WTC11 (cell line): ENCODE data around the gene CADM2. TPM values are rescaled to one million over a fixed set of nuclear protein-coding genes. Genes with fewer than 3 reads are reported as not detected.

Experiments
- ATAC-seq: fragments of 200-7000 bp; cut with Tn5 transposase; 2 replicates; pipeline ENCODE4 v1.10.0; 2021; ENCODE audit warnings: mild to moderate bottlenecking, moderate library complexity
- CTCF ChIA-PET: fragments of 300-600 bp; sonication (Branson Sonifier 250); formaldehyde crosslinking; loops from one replicate; lab custom pipeline; 2021; ENCODE audit warnings: antibody characterized with exemption; lab: Charles Lee
- POLR2A ChIA-PET: fragments of 350-600 bp; sonication (Branson Sonifier 250); formaldehyde crosslinking; loops from one replicate; lab custom pipeline; 2021; ENCODE audit warnings: antibody characterized with exemption; lab: Charles Lee
- DNase-seq: peaks from one replicate; pipeline ENCODE4 v3.0.0; 2021; ENCODE audit warnings: low spot score
- H3K27ac Mint-ChIP-seq: 2 replicates; pipeline ENCODE4 v1.8.0; 2021; ENCODE audit warnings: mixed read lengths
- H3K27me3 Mint-ChIP-seq: 2 replicates; pipeline ENCODE4 v1.8.0; 2021; ENCODE audit warnings: low read depth, mild to moderate bottlenecking, moderate library complexity, mixed read lengths
- H3K36me3 Mint-ChIP-seq: 2 replicates; pipeline ENCODE4 v1.8.0; 2021; ENCODE audit warnings: mixed read lengths
- H3K4me1 Mint-ChIP-seq: 2 replicates; pipeline ENCODE4 v1.8.0; 2022; ENCODE audit warnings: mixed read lengths
- H3K4me3 Mint-ChIP-seq: 2 replicates; pipeline ENCODE4 v1.8.0; 2021; ENCODE audit warnings: mild to moderate bottlenecking, moderate library complexity, mixed read lengths
- H3K9me3 Mint-ChIP-seq: 2 replicates; pipeline ENCODE4 v1.8.0; 2021; ENCODE audit warnings: mixed read lengths
- ARID4B ChIP-seq: sonication (generic); formaldehyde crosslinking; IDR thresholded peaks from 2 replicates; pipeline ENCODE4 v1.8.0; 2023; ENCODE audit warnings: missing genetic modification reagents, mild to moderate bottlenecking, borderline replicate concordance
- ATF1 ChIP-seq: sonication (generic); formaldehyde crosslinking; IDR thresholded peaks from 2 replicates; pipeline ENCODE4 v1.8.1; 2023; ENCODE audit warnings: mild to moderate bottlenecking, moderate library complexity, missing genetic modification reagents
- ELF4 ChIP-seq: sonication (generic); formaldehyde crosslinking; IDR thresholded peaks from 2 replicates; pipeline ENCODE4 v1.8.1; 2022; ENCODE audit warnings: low read depth, mild to moderate bottlenecking, moderate library complexity, missing genetic modification reagents
- ERG ChIP-seq: fragments of 250-450 bp; sonication (Bioruptor Pico); IDR thresholded peaks from 2 replicates; pipeline ENCODE4 v1.8.0; 2021; ENCODE audit warnings: mild to moderate bottlenecking
- GABPB1 ChIP-seq: sonication (generic); formaldehyde crosslinking; IDR thresholded peaks from 2 replicates; pipeline ENCODE4 v1.8.1; 2023; ENCODE audit warnings: mild to moderate bottlenecking, missing genetic modification reagents
- HMGA2 ChIP-seq: fragments of 250-450 bp; sonication (Bioruptor Pico); IDR thresholded peaks from 2 replicates; pipeline ENCODE4 v1.4.0; 2021; ENCODE audit warnings: mild to moderate bottlenecking, moderate library complexity
- MLX ChIP-seq: sonication (generic); formaldehyde crosslinking; IDR thresholded peaks from 2 replicates; pipeline ENCODE4 v1.8.1; 2023; ENCODE audit warnings: mild to moderate bottlenecking, missing genetic modification reagents, moderate library complexity
- RORB ChIP-seq: fragments of 250-450 bp; sonication (Bioruptor Pico); IDR thresholded peaks from 2 replicates; pipeline ENCODE4 v1.9.0; 2021; ENCODE audit warnings: mild to moderate bottlenecking
- TEAD4 ChIP-seq: sonication (generic); formaldehyde crosslinking; IDR thresholded peaks from 2 replicates; pipeline ENCODE4 v1.8.0; 2022; ENCODE audit warnings: mild to moderate bottlenecking, missing genetic modification reagents
- USF2 ChIP-seq: sonication (generic); formaldehyde crosslinking; IDR thresholded peaks from 2 replicates; pipeline ENCODE4 v1.8.1; 2023; ENCODE audit warnings: mild to moderate bottlenecking, missing genetic modification reagents, moderate library complexity
- ZNF138 ChIP-seq: sonication (generic); formaldehyde crosslinking; conservative IDR thresholded peaks from 2 replicates; pipeline ENCODE4 v1.8.1; 2022; ENCODE audit warnings: mild to moderate bottlenecking, moderate library complexity, missing genetic modification reagents
- ZNF263 ChIP-seq: sonication (generic); formaldehyde crosslinking; IDR thresholded peaks from 2 replicates; pipeline ENCODE4 v1.8.1; 2022; ENCODE audit warnings: low read depth, mild to moderate bottlenecking, moderate library complexity, missing genetic modification reagents
- ZNF512 ChIP-seq: sonication (generic); formaldehyde crosslinking; IDR thresholded peaks from 2 replicates; pipeline ENCODE4 v1.8.1; 2022; ENCODE audit warnings: missing genetic modification reagents, borderline replicate concordance
- ZNF671 ChIP-seq: fragments of 250-450 bp; sonication (Bioruptor Pico); IDR thresholded peaks from 2 replicates; pipeline ENCODE4 v1.8.0; 2021; ENCODE audit warnings: mild to moderate bottlenecking
- total RNA-seq: library from RNA; stranded (reverse); gene quantifications from 3 replicates; pipeline ENCODE4 v1.2.3, GENCODE V29; 2021
- TF ChIP-seq, protein P1 (sequence below): sonication (generic); formaldehyde crosslinking; conservative IDR thresholded peaks from 2 replicates; pipeline ENCODE4 v1.8.1; 2023; ENCODE audit warnings: mild to moderate bottlenecking, low read depth, missing genetic modification reagents, moderate library complexity
- TF ChIP-seq, protein P2 (sequence below): sonication (generic); formaldehyde crosslinking; conservative IDR thresholded peaks from 2 replicates; pipeline ENCODE4 v1.8.1; 2022; ENCODE audit warnings: mild to moderate bottlenecking, missing genetic modification reagents
- TF ChIP-seq, protein P3 (sequence below): sonication (generic); formaldehyde crosslinking; IDR thresholded peaks from 2 replicates; pipeline ENCODE4 v1.8.0; 2023; ENCODE audit warnings: mild to moderate bottlenecking, missing genetic modification reagents
- TF ChIP-seq, protein P4 (sequence below): sonication (generic); formaldehyde crosslinking; IDR thresholded peaks from 2 replicates; pipeline ENCODE4 v1.8.1; 2022; ENCODE audit warnings: mild to moderate bottlenecking, missing genetic modification reagents, moderate library complexity, borderline replicate concordance

CADM2 gene
- total RNA-seq, 1 experiment from 2014 or later: 18.8 TPM

DNA sequence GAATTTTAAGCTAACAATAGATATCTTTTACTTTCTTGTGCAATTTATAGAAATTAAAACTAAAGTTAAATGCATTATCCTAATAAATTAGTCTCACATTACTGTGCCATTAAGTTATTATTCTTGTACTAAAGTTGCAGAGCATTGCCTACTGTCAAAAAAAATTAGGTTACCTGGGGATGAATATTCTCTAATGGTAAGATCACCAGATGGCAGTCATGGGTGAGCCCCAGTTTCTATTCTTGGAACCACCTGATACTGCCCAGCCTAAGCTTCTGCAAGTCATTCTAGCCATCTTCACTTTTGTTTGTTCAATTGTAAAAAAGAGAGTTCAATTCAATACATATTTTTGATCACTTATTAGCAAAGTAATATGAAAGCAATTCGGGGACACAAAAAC, 213.2 kb downstream of the CADM2 start:
- CTCF ChIA-PET: no interaction called here
- POLR2A ChIA-PET: no interaction called here
- no peak overlapping the region for H3K4me3 Mint-ChIP-seq
- no peaks in the 10 kb centered on the region for H3K36me3 Mint-ChIP-seq
- H3K4me1 Mint-ChIP-seq: no peaks in the 10 kb centered on the region
- no peak for DNase-seq
- H3K27ac Mint-ChIP-seq: no peak overlapping the region
- H3K27me3 Mint-ChIP-seq: no peaks in the 10 kb centered on the region
- TF ChIP-seq ZNF671 (CRISPR knock-in tag): no peak
- TF ChIP-seq ZNF138 (CRISPR knock-in tag): no peak
- no peak for TF ChIP-seq ZNF512 (CRISPR knock-in tag)
- no peak for TF ChIP-seq ERG
- TF ChIP-seq TEAD4 (CRISPR knock-in tag): no peak
- no peak for TF ChIP-seq USF2 (CRISPR knock-in tag)
- TF ChIP-seq, protein P1, sequence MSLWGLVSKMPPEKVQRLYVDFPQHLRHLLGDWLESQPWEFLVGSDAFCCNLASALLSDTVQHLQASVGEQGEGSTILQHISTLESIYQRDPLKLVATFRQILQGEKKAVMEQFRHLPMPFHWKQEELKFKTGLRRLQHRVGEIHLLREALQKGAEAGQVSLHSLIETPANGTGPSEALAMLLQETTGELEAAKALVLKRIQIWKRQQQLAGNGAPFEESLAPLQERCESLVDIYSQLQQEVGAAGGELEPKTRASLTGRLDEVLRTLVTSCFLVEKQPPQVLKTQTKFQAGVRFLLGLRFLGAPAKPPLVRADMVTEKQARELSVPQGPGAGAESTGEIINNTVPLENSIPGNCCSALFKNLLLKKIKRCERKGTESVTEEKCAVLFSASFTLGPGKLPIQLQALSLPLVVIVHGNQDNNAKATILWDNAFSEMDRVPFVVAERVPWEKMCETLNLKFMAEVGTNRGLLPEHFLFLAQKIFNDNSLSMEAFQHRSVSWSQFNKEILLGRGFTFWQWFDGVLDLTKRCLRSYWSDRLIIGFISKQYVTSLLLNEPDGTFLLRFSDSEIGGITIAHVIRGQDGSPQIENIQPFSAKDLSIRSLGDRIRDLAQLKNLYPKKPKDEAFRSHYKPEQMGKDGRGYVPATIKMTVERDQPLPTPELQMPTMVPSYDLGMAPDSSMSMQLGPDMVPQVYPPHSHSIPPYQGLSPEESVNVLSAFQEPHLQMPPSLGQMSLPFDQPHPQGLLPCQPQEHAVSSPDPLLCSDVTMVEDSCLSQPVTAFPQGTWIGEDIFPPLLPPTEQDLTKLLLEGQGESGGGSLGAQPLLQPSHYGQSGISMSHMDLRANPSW (CRISPR knock-in tag): no peak
- no peak for TF ChIP-seq MLX (CRISPR knock-in tag)
- TF ChIP-seq HMGA2 (CRISPR knock-in tag): no peak
- no peak for TF ChIP-seq ARID4B
- no peak for TF ChIP-seq GABPB1
- TF ChIP-seq RORB: no peak
- no peak for TF ChIP-seq ATF1 (CRISPR knock-in tag)
- TF ChIP-seq, protein P2, sequence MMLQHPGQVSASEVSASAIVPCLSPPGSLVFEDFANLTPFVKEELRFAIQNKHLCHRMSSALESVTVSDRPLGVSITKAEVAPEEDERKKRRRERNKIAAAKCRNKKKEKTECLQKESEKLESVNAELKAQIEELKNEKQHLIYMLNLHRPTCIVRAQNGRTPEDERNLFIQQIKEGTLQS (CRISPR knock-in tag): no peak
- TF ChIP-seq, protein P3, sequence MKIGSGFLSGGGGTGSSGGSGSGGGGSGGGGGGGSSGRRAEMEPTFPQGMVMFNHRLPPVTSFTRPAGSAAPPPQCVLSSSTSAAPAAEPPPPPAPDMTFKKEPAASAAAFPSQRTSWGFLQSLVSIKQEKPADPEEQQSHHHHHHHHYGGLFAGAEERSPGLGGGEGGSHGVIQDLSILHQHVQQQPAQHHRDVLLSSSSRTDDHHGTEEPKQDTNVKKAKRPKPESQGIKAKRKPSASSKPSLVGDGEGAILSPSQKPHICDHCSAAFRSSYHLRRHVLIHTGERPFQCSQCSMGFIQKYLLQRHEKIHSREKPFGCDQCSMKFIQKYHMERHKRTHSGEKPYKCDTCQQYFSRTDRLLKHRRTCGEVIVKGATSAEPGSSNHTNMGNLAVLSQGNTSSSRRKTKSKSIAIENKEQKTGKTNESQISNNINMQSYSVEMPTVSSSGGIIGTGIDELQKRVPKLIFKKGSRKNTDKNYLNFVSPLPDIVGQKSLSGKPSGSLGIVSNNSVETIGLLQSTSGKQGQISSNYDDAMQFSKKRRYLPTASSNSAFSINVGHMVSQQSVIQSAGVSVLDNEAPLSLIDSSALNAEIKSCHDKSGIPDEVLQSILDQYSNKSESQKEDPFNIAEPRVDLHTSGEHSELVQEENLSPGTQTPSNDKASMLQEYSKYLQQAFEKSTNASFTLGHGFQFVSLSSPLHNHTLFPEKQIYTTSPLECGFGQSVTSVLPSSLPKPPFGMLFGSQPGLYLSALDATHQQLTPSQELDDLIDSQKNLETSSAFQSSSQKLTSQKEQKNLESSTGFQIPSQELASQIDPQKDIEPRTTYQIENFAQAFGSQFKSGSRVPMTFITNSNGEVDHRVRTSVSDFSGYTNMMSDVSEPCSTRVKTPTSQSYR (CRISPR knock-in tag): no peak
- TF ChIP-seq ELF4: no peak
- TF ChIP-seq, protein P4, sequence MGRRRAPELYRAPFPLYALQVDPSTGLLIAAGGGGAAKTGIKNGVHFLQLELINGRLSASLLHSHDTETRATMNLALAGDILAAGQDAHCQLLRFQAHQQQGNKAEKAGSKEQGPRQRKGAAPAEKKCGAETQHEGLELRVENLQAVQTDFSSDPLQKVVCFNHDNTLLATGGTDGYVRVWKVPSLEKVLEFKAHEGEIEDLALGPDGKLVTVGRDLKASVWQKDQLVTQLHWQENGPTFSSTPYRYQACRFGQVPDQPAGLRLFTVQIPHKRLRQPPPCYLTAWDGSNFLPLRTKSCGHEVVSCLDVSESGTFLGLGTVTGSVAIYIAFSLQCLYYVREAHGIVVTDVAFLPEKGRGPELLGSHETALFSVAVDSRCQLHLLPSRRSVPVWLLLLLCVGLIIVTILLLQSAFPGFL (CRISPR knock-in tag): no peak
- no peak for TF ChIP-seq ZNF263 (CRISPR knock-in tag)
- ATAC-seq: no peak
- no peaks in the 10 kb centered on the region for H3K9me3 Mint-ChIP-seq
